GM12891 (cell line): ENCODE results near the gene DOCK11.

ENCODE experiments used
- POLR2AphosphoS5 ChIP-seq: IDR thresholded peaks from 2 replicates; pipeline ENCODE4 v1.6.1; 2011; ENCODE audit warnings: low read depth, low read length, control low read depth
- TAF1 ChIP-seq: IDR thresholded peaks from 2 replicates; pipeline ENCODE4 v1.6.1; 2011; ENCODE audit warnings: low read depth, low read length, control low read depth

DNA sequence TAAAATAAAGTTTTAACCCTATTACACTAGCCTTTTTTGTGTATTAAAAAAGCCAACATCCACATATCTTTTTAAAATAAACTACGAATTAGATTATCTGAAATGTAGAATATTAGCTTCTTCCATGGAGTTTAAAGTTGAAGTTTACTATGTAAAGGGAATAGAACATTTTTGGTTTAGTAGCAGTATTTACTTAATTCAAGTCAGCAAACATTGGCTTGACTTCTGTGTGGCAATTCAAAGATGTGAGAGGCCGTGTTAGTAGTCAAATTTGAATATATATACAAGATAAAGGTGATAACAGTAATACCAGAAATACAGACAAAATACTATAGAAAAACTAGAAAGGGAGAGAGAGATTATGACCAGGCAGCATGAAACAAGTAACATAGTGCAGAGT lies 116.7 kb downstream of the DOCK11 start:
- no peak for TF ChIP-seq TAF1
- TF ChIP-seq POLR2AphosphoS5: no peak
